ENCODE data around the gene TMCC2. TPM values are rescaled to one million over a fixed set of nuclear protein-coding genes. Genes with fewer than 3 reads are reported as not detected.

The TMCC2 gene
- total RNA-seq, 1 experiment from 2014 or later, result 2.7 TPM

DNA sequence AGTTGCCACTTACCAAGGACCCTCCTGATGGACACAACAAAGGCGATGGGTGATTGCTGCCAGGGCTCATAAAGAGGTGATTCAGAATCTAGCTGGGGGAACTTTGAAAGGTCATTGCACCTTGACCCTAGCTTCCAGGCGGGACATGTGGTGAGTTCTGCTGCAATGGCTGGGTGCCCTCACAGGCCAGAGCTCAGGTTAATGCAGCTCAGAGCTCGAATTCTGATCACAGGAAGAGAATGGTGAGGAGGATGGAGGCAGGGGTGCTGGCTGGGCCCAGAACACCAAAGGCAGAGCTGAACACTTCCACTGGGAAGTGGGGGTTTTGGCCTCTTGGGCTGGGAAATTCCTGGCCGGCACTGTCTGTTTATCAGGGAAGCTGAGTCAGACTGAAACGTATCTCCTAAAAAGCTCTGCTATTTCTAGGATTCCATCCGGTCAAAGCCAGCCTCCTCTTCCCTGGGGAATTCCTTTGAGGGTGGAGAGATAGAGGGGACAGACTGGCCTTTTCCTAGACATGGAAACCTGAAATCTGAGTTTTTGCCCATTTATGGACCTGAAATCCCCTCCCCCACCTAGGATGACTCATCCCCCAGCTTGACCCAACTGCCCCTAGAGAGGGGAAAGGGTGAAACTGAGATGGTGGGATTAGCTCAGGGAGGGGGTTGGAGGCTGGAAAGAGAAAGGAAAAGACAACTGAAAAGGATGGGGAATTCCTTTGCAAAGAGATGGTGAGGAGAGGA lies 66.6 kb downstream of the TMCC2 start:
- ChIA-PET CTCF (interaction anchor here (1.0 to 1.9 kb wide), 4 partner anchors 10 to 31 kb away, joined by 3 to 6 read pairs (median 4); no protein-coding TSS in a partner anchor), POLR2A (no interaction called here), RAD21 (ENCODE audit: low non-redundant PET in 1 of 2, low total read pairs in 2 of 2, uncharacterized antibody in 2 of 2, unreplicated experiment in 2 of 2) (interaction anchor here in 1 of 2 experiments (0.6 to 0.8 kb wide), 2 partner anchors 21 to 41 kb away, joined by 3 read pairs; no protein-coding TSS in a partner anchor)
- no TSS peak for BruUV-seq (replicated peaks)
- Histone ChIP-seq H3K4me3 (replicated peaks in 1 of 2; ENCODE audit: low read depth in 1 of 2, low read length in 2 of 2) (peak overlapping the region; percentile 6 to 38), H2AFZ (ENCODE audit: low read depth, low read length, poor library complexity, severe bottlenecking) (peak overlapping the region; percentile 66), H3K36me3 (ENCODE audit: control insufficient read depth in 1 of 2, insufficient read depth in 2 of 2, low read length in 2 of 2) (no peaks in the 10 kb centered on the region), H3K4me1 (ENCODE audit: control insufficient read depth in 1 of 2, insufficient read depth in 2 of 2, low read length in 2 of 2) (peaks cover 40 to 74% of the 10 kb centered on the region in 2 experiments), H3K9ac (ENCODE audit: low read length) (peak overlapping the region; percentile 51), H3K27me3 (ENCODE audit: insufficient read depth, low read length) (no peaks in the 10 kb centered on the region), H3K9me2 (ENCODE audit: insufficient read depth) (no peaks in the 10 kb centered on the region), H3K9me3 (ENCODE audit: control insufficient read depth in 1 of 2, insufficient read depth in 1 of 2, low read depth in 1 of 2, low read length in 2 of 2) (no peaks in the 10 kb centered on the region), H4K20me1 (ENCODE audit: insufficient read depth) (no peaks in the 10 kb centered on the region), H3K79me2 (ENCODE audit: insufficient read depth, low read length) (no peaks in the 10 kb centered on the region), H3K27ac (ENCODE audit: low read depth, low read length) (peak overlapping the region; percentile 41), H3K4me2 (ENCODE audit: low read length) (peak overlapping the region; percentile 74)
- ATAC-seq, result peak; percentile 20
- DNase-seq (ENCODE audit: low read depth, low spot score), result no peak
- intact Hi-C loops (cut with micrococcal nuclease), result no loop called here
- TF ChIP-seq, protein P1, sequence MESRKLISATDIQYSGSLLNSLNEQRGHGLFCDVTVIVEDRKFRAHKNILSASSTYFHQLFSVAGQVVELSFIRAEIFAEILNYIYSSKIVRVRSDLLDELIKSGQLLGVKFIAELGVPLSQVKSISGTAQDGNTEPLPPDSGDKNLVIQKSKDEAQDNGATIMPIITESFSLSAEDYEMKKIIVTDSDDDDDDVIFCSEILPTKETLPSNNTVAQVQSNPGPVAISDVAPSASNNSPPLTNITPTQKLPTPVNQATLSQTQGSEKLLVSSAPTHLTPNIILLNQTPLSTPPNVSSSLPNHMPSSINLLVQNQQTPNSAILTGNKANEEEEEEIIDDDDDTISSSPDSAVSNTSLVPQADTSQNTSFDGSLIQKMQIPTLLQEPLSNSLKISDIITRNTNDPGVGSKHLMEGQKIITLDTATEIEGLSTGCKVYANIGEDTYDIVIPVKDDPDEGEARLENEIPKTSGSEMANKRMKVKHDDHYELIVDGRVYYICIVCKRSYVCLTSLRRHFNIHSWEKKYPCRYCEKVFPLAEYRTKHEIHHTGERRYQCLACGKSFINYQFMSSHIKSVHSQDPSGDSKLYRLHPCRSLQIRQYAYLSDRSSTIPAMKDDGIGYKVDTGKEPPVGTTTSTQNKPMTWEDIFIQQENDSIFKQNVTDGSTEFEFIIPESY (IDR thresholded peaks at IDR 0.05; ENCODE audit: extremely low read depth, insufficient replicate concordance, low read length), result no peak
- no peak for TF ChIP-seq ELF1 (IDR thresholded peaks at IDR 0.05; ENCODE audit: borderline replicate concordance, low read depth)
- TF ChIP-seq POLR2A (IDR thresholded peaks at IDR 0.05; ENCODE audit: borderline replicate concordance, extremely low read depth, insufficient read depth, insufficient read length), result no peak
- no peak for TF ChIP-seq EGR1 (IDR thresholded peaks at IDR 0.05; ENCODE audit: low read depth)
- no peak for TF ChIP-seq TCF7L2 (IDR thresholded peaks at IDR 0.05; ENCODE audit: borderline replicate concordance, extremely low read depth, insufficient read depth, insufficient read length)
- TF ChIP-seq SRF (IDR thresholded peaks at IDR 0.05; ENCODE audit: low read depth), result peak; percentile 96
- TF ChIP-seq, protein P2, sequence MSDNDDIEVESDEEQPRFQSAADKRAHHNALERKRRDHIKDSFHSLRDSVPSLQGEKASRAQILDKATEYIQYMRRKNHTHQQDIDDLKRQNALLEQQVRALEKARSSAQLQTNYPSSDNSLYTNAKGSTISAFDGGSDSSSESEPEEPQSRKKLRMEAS (IDR thresholded peaks at IDR 0.05), result no peak
- TF ChIP-seq FOSL1 (IDR thresholded peaks at IDR 0.05; ENCODE audit: low read depth), result peak; percentile 83
- TF ChIP-seq ZFX (IDR thresholded peaks at IDR 0.05), result 0 out of 2 replicates have a peak, but pooled peaks have one; percentile 13
- TF ChIP-seq, protein P3, sequence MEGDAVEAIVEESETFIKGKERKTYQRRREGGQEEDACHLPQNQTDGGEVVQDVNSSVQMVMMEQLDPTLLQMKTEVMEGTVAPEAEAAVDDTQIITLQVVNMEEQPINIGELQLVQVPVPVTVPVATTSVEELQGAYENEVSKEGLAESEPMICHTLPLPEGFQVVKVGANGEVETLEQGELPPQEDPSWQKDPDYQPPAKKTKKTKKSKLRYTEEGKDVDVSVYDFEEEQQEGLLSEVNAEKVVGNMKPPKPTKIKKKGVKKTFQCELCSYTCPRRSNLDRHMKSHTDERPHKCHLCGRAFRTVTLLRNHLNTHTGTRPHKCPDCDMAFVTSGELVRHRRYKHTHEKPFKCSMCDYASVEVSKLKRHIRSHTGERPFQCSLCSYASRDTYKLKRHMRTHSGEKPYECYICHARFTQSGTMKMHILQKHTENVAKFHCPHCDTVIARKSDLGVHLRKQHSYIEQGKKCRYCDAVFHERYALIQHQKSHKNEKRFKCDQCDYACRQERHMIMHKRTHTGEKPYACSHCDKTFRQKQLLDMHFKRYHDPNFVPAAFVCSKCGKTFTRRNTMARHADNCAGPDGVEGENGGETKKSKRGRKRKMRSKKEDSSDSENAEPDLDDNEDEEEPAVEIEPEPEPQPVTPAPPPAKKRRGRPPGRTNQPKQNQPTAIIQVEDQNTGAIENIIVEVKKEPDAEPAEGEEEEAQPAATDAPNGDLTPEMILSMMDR (IDR thresholded peaks at IDR 0.05 in 2 of 3, conservative IDR thresholded peaks at IDR 0.05 in 1 of 3; ENCODE audit: borderline replicate concordance in 1 of 3, insufficient read depth in 1 of 3, low read depth in 2 of 3, low read length in 2 of 3), result no peak
- TF ChIP-seq JUND (IDR thresholded peaks at IDR 0.05), result peak; percentile 84
- no peak for TF ChIP-seq RAD21 (IDR thresholded peaks at IDR 0.05; ENCODE audit: low read depth)
- TF ChIP-seq ZNF274 (IDR thresholded peaks at IDR 0.05; ENCODE audit: low read depth, low read length), result no peak
- no peak for TF ChIP-seq EZH2phosphoT487 (IDR thresholded peaks at IDR 0.05; ENCODE audit: borderline replicate concordance)
- TF ChIP-seq, protein P4, sequence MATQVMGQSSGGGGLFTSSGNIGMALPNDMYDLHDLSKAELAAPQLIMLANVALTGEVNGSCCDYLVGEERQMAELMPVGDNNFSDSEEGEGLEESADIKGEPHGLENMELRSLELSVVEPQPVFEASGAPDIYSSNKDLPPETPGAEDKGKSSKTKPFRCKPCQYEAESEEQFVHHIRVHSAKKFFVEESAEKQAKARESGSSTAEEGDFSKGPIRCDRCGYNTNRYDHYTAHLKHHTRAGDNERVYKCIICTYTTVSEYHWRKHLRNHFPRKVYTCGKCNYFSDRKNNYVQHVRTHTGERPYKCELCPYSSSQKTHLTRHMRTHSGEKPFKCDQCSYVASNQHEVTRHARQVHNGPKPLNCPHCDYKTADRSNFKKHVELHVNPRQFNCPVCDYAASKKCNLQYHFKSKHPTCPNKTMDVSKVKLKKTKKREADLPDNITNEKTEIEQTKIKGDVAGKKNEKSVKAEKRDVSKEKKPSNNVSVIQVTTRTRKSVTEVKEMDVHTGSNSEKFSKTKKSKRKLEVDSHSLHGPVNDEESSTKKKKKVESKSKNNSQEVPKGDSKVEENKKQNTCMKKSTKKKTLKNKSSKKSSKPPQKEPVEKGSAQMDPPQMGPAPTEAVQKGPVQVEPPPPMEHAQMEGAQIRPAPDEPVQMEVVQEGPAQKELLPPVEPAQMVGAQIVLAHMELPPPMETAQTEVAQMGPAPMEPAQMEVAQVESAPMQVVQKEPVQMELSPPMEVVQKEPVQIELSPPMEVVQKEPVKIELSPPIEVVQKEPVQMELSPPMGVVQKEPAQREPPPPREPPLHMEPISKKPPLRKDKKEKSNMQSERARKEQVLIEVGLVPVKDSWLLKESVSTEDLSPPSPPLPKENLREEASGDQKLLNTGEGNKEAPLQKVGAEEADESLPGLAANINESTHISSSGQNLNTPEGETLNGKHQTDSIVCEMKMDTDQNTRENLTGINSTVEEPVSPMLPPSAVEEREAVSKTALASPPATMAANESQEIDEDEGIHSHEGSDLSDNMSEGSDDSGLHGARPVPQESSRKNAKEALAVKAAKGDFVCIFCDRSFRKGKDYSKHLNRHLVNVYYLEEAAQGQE (IDR thresholded peaks at IDR 0.05; ENCODE audit: low read depth), result no peak
- no peak; the same call in 1 of the 2 replicates for TF ChIP-seq POLR2AphosphoS5 (IDR thresholded peaks at IDR 0.05; ENCODE audit: low read depth, low read length)
- TF ChIP-seq CEBPB (IDR thresholded peaks at IDR 0.05; ENCODE audit: low read depth), result no peak
- TF ChIP-seq, protein P5, sequence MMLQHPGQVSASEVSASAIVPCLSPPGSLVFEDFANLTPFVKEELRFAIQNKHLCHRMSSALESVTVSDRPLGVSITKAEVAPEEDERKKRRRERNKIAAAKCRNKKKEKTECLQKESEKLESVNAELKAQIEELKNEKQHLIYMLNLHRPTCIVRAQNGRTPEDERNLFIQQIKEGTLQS (IDR thresholded peaks at IDR 0.05), result no peak
- no peak for TF ChIP-seq CBX3 (IDR thresholded peaks at IDR 0.05; ENCODE audit: low read depth)
